ENCODE measurements around the gene NANOGP8.

- TF ChIP-seq POLR2A (IDR thresholded peaks at IDR 0.05) (no peak), CTCF (IDR thresholded peaks at IDR 0.05) (no peak)
Measured at GRCh38 chr15:35066094-35066493, 19.0 kb downstream of the NANOGP8 start.

Measured in body of pancreas (tissue), 4 donors.